Sciatic nerve (tissue), 2 donors: ENCODE measurements around the gene DENND5B. TPM values are rescaled to one million over a fixed set of nuclear protein-coding genes. Genes with fewer than 3 reads are reported as not detected.
A peak's percentile ranks its signal among the peaks of the same experiment; 100 is the strongest.
"Not testable (repeated sequence)": the region's sequence is repeated elsewhere in the genome, so short reads cannot be mapped to it uniquely, and the experiment has no call there.

Experiments used
- ATAC-seq: fragments of 200-7000 bp; cut with Tn5 transposase; one replicate; pipeline ENCODE4 v1.9.1; 2020; ENCODE audit warnings: mild to moderate bottlenecking, moderate library complexity
- DNase-seq: peaks from one replicate; pipeline ENCODE4 v3.0.0-alpha.2; 2020; ENCODE audit warnings: low spot score
- intact Hi-C: fragments of 100-400 bp; cut with DNase I; formaldehyde crosslinking; loops from one replicate; pipeline ENCODE4 v1.14.2; 2022
- total RNA-seq: library from RNA; stranded (reverse); fragmentation: NEBNext Ultra II Directional; extraction: Animal tissue kit (Norgen Biotek cat#: 25700); gene quantifications from one replicate; pipeline ENCODE4 v1.2.1, GENCODE V29; 2021
- donor health status: DM: no; HTN: no; CAD: no.
- donor health status: DM: no; HTN: no; CAD: no.

The DENND5B gene
- total RNA-seq, result 18.2 TPM

- intact Hi-C loops, result no loop called here
Measured at GRCh38 chr12:31590642-31591379, at the start of gene DENND5B. DENND5B (minus strand) TSS chr12:31591136; CDS start chr12:31590832, 304 bp downstream.

GRCh38 chr12:31634620-31635019 lies 43.7 kb upstream of the DENND5B start:
- intact Hi-C loops, result loop anchor here (2.0 to 10.0 kb wide), 2 partner anchors 232 to 380 kb away; no protein-coding TSS in a partner anchor
- DNase-seq, result no peak
- no peak for ATAC-seq

More at GRCh38 chr12:31590642-31591379, at the start of gene DENND5B:
- ATAC-seq (peak; percentile 90), DNase-seq (peak; percentile 86)

GRCh38 chr12:31633464-31633863 lies 42.5 kb upstream of the DENND5B start:
- ATAC-seq, result no peak
- no peak for DNase-seq
- intact Hi-C loops, result loop anchor here (10.0 kb wide), 1 partner anchor 379 kb away; no protein-coding TSS in a partner anchor

DNA sequence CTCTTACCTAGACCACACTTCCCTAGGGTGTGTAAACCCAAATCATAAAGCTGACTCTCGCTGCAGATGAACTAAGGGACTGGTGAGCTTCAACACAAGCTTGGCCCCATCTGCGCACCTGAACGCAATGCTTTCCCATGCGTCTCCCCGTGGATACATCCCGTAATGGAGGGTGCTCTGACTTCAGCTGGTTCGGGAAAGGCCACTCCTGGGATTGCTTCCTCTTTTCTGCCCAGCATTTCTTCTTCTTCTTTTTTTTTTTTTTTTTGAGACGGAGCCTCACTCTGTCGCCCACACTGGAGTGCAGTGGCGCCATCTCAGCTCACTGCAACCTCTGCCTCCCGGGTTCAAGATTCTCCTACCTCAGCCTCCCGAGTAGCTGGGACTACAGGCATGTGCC lies 40.9 kb upstream of the DENND5B start:
- DNase-seq (no peak), ATAC-seq (no peak)
- intact Hi-C loops, result loop anchor here (10.0 kb wide), 1 partner anchor 377 kb away; no protein-coding TSS in a partner anchor

- ATAC-seq (no peak), DNase-seq (no peak)
- intact Hi-C loops, result loop anchor here (10.0 kb wide), 1 partner anchor 376 kb away; no protein-coding TSS in a partner anchor
Measured at GRCh38 chr12:31631023-31631724, 40.2 kb upstream of the DENND5B start.

DNA sequence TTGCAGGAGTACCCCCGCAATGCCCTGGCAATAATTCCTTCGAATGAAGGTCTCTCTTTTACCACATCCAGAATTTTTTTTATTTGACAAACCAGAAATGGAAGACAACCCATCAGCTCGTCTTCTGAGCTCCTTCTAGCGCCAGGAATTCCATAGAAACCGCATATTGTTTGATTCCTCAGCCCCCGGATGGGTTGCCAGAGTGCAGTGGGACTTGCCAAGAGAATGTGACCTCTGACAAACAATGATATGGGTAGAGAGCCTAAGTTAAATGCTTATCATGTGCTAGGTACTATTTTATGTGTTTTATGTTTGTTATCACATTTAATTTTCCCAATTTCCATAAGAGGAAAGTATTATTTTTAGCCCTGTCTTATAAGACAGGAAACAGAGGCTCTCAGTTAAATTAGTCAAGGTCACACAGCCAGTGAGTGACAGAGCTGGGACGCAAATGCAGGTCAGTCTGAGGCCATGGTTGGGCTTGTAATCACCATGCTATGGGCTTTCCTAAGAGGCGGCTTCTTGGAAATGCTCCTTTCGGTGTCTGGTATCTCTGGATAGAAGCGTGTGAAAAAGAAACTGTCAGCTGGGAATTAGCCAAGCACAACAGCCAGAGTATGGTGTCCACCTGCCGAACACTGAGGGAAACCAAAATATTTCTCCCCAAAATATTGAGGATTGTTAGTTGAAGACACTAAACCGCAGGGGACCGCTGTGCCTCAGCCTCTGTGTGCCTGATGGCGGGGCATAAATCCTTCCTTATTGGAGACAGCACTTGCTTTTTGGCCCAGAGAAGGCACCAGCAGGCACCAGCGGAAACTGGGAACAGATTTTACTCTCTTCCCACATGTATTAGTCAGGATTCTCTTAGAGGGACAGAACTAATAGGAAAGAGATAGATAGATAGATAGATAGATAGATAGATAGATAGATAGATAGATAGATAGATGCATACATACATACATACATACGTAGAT lies 39.1 kb upstream of the DENND5B start:
- intact Hi-C loops, result loop anchor here (10.0 kb wide), 1 partner anchor 375 kb away; no protein-coding TSS in a partner anchor
- DNase-seq (no peak), ATAC-seq (peak; percentile 70)

DNA sequence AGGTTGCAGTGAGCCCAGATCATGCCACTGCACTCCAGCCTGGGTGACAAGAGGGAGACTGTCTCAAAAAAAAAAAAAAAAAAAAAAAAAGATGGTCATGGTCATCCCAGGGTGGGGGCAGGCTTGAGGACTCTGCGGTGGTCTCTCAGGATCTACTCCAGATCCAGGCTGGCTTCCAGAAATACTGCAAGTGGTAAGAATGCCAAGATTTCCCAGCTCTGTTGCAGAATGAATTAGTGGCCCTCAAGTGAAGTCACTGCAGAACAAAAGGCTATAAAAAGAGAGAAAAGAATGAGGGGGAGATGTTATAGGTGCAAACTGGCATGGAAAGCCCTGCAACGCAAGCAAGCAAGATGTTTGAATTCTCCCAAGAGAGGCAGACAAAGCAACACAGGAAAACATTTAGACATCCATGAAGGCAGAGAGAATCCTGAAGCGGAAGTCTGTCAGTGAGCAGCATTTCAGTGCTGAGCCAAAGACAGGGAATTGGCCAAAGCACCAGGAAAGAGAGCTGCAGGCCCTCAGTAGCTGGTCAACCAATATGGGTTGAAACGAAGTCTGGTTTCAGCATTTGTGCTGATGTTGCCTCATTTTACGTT lies 36.6 kb upstream of the DENND5B start:
- intact Hi-C loops, result no loop called here
- DNase-seq (no peak), ATAC-seq (no peak)

DNA sequence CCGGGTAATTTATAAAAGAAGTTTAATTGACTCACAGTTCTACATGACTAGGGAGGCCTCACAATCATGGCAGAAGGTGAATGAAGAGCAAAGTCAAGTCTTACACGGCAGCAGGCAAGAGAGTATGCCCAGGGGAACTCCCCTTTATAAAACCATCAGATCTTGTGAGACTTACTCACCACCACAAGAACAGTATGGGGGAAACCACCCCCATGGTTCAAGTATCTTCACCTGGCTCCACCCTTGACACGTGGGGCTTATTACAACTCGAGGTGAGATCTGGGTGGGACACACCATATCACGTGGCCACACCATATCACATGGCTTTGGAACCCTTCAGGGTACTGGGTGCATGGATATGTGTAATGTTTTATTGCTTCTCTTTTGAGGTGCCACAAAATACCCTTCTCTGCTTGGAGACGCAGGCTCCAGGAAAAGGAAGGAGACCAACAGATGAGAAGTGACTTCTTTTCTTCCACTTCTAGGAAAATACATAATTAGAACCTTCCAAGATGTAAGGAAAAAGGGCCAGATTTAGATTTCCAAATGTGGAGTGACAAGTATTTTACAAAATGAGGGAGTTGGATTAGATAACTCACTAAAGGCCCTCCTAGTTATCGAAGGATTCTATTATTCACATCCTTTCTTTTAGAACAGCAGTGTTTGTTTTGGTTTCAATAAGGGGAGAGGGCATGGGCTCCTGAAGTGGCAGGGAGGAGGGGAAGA lies 35.5 kb upstream of the DENND5B start:
- DNase-seq, result no peak
- no peak for ATAC-seq
- intact Hi-C loops, result no loop called here

- intact Hi-C loops, result no loop called here
- no peak for ATAC-seq
- DNase-seq, result no peak
Measured at GRCh38 chr12:31622038-31622437, 31.1 kb upstream of the DENND5B start.

DNA sequence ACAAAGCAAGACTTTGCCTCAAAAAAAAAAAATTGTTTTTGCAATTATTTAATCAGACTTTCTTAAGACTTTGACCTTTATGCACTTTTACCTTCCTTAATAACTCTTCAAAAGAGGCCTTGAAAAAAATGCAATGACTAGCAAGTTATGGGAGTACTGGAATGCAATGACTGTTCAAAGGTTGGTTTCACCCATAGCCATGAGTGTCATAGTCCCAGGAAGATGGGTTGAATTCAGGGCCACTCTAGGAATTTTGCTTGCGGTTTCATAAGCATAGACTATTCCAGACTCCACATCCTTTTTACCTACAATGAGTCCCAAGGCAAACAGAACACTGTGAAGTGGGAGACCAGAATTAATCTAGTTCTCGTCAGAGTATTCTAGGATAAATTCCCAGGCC lies 29.4 kb upstream of the DENND5B start:
- intact Hi-C loops, result no loop called here
- ATAC-seq, result no peak
- no peak for DNase-seq

DNA sequence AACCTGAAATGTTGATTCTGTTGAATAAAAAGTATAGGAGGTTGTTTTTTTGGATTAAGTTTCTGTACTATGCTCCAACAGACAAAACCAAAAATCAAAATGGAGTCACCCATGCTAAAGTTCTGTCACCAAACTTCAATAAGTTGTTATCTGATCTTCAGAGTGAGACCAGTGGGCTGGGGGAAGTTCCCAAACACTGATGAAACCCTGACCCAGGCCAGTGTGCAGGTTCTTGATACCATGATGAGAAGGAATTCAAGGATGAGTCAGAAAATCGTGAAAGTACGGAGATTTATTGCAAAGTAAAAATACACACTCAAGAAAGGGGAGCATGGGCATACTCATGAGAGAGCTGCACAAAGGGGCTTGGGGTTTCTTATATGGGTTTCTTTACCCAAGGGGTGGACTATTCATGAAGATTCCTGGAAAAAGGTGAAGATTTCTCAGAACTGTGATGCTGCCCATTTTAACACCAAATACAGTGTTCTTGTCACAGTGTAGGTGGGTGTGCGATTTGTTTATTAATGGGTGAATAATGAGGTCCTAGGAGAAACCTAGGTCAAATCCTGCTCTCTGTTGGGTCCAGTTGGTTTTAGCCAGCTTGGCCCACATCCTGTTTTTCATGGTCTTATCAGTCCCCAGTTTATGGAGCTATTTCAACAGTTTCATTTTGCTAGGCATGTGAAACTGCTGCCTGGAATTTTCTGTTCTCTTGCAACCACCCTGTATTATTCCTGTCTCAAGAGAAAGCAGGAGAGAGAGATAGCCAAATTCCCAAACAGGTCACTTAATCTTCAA lies 27.5 kb upstream of the DENND5B start:
- intact Hi-C loops, result no loop called here
- DNase-seq, result no peak
- no peak for ATAC-seq

DNA sequence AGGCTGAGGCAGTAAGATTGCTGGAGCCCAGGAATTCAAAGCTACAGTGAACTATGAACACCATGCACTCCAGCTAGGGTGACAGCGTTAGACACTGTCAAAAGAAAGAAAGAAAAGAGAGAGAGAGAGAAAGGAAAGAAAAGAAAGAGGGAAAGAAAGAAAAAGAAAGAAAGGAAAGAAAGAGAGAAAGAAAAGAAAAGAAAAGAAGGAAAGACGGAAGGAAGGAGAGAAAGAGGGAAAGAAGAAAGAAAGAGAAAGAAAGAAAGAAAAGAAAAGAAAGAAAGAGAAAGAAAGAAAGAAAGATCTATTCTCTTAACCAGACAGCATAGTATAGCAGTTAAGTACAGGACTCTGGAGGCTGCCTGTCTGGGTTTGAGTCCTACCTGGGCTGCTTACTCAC lies 21.9 kb upstream of the DENND5B start:
- DNase-seq (no peak), ATAC-seq (no peak)
- intact Hi-C loops, result no loop called here

- ATAC-seq, DNase-seq, intact Hi-C loops: not testable (repeated sequence)
Measured at GRCh38 chr12:31608299-31608698, 17.4 kb upstream of the DENND5B start.

- intact Hi-C loops, result no loop called here
- ATAC-seq, result no peak
- no peak for DNase-seq
Measured at GRCh38 chr12:31605531-31605930, 14.6 kb upstream of the DENND5B start.

GRCh38 chr12:31603546-31604009 lies 12.6 kb upstream of the DENND5B start:
- ATAC-seq (no peak), DNase-seq (no peak)
- intact Hi-C loops, result no loop called here

DNA sequence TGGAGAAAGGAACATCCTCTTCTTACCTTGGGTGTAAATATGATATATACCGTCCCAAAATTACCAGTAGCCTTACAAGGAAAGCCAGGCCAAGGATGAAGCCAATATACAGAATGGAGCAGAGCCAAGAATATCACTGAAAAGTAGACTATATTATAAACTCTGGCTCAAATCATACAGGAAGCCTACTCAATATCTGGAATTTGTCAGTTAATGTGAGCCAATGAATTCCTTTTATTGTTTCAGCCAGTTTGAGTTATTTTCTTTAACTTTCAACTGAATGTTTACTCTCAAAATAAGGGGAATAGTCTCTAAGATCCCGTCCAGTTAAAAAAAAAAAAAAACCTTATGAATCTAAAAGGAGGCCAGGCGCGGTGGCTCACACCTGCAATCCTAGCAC lies 9.8 kb upstream of the DENND5B start:
- ATAC-seq (no peak), DNase-seq (no peak)
- intact Hi-C loops, result no loop called here

DNA sequence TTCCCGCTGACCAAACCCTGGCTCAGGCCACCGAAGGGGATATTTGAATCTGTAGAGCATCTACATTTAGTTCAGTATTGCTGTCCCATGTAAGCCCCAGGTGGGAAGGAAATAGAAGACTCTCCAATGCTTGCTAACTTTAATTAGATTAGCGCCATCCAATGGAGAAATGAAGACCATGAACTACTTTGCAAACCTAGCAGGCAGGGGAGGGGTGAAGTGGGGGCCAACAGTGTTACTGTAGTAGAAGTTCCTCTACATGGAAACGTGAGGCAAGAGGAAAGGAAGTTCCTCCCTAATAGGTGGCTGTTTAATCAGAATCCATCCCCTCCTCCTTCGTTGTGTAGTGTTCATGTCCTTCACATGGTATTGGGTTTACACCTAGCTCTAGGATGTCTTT lies 9.3 kb upstream of the DENND5B start:
- DNase-seq, result no peak
- no peak for ATAC-seq
- intact Hi-C loops, result no loop called here
